Spleen (tissue), 11 donors: ENCODE results near the gene TRAF6. TPM values are rescaled to one million over a fixed set of nuclear protein-coding genes. Genes with fewer than 3 reads are reported as not detected.

Experiments
- DNase-seq: peaks from one replicate; pipeline ENCODE4 v3.0.0-alpha.2; 2020
- H3K27ac ChIP-seq, 8 donors: fragments of 200-600 bp; sonication (generic) in 7 of 8; 1 replicate in 4 of 8; 2 replicates in 4 of 8; pipeline versions ENCODE4 v1.5.0 to v1.8.0; 2016 to 2021; ENCODE audit warnings: inconsistent platforms in 4 of 8, mild to moderate bottlenecking in 4 of 8, moderate library complexity in 1 of 8
- H3K27me3 ChIP-seq, 7 donors: fragments of 200-600 bp; sonication (generic) in 6 of 7; replicated peaks in 1 of 7; 1 replicate in 4 of 7; 2 replicates in 3 of 7; pipeline versions ENCODE4 v1.5.0 to v1.8.0; 2016 to 2021; ENCODE audit warnings: inconsistent platforms in 3 of 7, mild to moderate bottlenecking in 1 of 7
- H3K36me3 ChIP-seq, 6 donors: fragments of 200-600 bp; sonication (generic) in 5 of 6; 1 replicate in 4 of 6; 2 replicates in 2 of 6; pipeline versions ENCODE4 v1.5.0 to v1.8.0; 2016 to 2021; ENCODE audit warnings: inconsistent platforms in 2 of 6
- H3K4me1 ChIP-seq, 6 donors: fragments of 200-600 bp; sonication (generic) in 5 of 6; 1 replicate in 3 of 6; 2 replicates in 3 of 6; pipeline versions ENCODE4 v1.5.0 to v1.8.0; 2016 to 2021; ENCODE audit warnings: inconsistent platforms in 3 of 6
- H3K4me3 ChIP-seq, 8 donors: fragments of 200-600 bp; sonication (generic) in 7 of 8; 1 replicate in 4 of 8; 2 replicates in 4 of 8; pipeline versions ENCODE4 v1.5.0 to v1.8.0; 2016 to 2021; ENCODE audit warnings: inconsistent platforms in 4 of 8, mild to moderate bottlenecking in 4 of 8, moderate library complexity in 2 of 8
- H3K9me3 ChIP-seq, 8 donors: fragments of 200-600 bp; sonication (generic) in 7 of 8; 1 replicate in 4 of 8; 2 replicates in 4 of 8; pipeline versions ENCODE4 v1.5.0 to v1.8.0; 2016 to 2021; ENCODE audit warnings: inconsistent platforms in 4 of 8
- CTCF ChIP-seq, 11 experiments: fragments of 200-600 bp in 7 of 11; fragments of 450-650 bp in 4 of 11; sonication (generic) in 4 of 11; IDR thresholded peaks in 8 of 11; conservative IDR thresholded peaks in 3 of 11; 1 replicate in 7 of 11; 2 replicates in 4 of 11; pipeline versions ENCODE4 v1.4.0 to v1.8.0; 2016 to 2021; ENCODE audit warnings: antibody characterized with exemption in 11 of 11, inconsistent platforms in 4 of 11, mild to moderate bottlenecking in 1 of 11
- POLR2A ChIP-seq, 3 donors: fragments of 450-650 bp; IDR thresholded peaks; one replicate each; pipeline ENCODE4 v1.5.1; 2017; ENCODE audit warnings: antibody characterized with exemption in 3 of 3, mild to moderate bottlenecking in 1 of 3
- POLR2AphosphoS5 ChIP-seq, 3 donors: sonication (generic); formaldehyde crosslinking; IDR thresholded peaks; one replicate each; pipeline ENCODE4 v1.5.1; 2017; ENCODE audit warnings: antibody characterized with exemption in 3 of 3
- WGBS, 5 donors: extraction: QIAGEN DNeasy Blood & Tissue Kit in 3 of 5; methylation state at CpG; one replicate each; pipeline versions ENCODE4 v1.1.5 to v1.1.7; 2013 to 2018; 5-methylcytosine and 5-hydroxymethylcytosine counted together
- intact Hi-C: fragments of 100-400 bp; cut with DNase I; formaldehyde crosslinking; loops from one replicate; pipeline ENCODE4 v1.15.0; 2023; ENCODE audit warnings: low total_unique reads
- polyA plus RNA-seq, 3 donors: library from polyadenylated mRNA; stranded (reverse); fragments of 200-250 nt; gene quantifications; one replicate each; pipeline ENCODE4 v1.2.1, GENCODE V29; 2013
- total RNA-seq, 7 donors: library from RNA; depleted of rRNA in 3 of 7; stranded (reverse); fragments of >200 nt in 3 of 7; fragmentation: NEBNext Ultra II Directional in 4 of 7; extraction: Animal tissue kit (Norgen Biotek cat#: 25700) in 4 of 7; gene quantifications; one replicate each; pipeline versions ENCODE4 v1.1.0 to v1.2.1, GENCODE V29; 2016 to 2021
- donor health status: healthy with polysubstance abuse.
- donor health status: DM: no; HTN: no; CAD: no; lungs with moderate emphysema.
- donor health status: DM: no; HTN: no; CAD: no.
- donor health status: Bipolar disorder and iron deficiency.
- donor health status: healthy.
- donor health status: DM: no; HTN: no; CAD: no.
- donor health status: DM: yes; HTN: yes; CAD: no.

Gene TRAF6
- total and polyA plus RNA-seq, 10 donors = 2.1 to 26.1 (median 19.1) TPM

DNA sequence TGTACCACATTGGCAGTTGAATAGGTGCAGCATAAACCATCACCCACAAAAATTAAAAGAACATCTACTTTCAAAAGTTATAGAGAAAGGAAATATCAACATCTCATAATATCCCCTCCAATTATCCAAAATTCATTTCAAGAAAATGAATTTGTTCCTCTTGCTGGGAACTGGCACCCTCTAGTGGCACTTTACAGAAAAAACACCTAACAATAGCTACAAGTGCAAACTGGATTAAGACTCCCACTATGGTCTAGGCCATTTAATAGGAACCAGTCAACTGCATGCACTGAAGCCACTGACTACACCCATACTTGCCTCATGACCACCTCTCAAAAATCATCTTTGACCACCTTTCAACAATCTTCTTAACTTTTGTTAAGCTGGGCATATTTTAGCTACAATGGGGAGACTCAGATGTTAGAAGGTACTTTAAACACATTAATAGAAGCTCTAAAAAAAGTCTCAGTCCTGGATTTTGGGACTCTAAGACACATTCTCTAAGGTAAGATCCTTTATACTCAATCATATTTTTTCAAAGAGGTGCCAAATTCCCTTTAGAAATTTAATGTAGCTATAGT lies 17.3 kb downstream of the TRAF6 start:
- DNase-seq = no peak
- peaks cover 6 to 18% (median 12%) of the 10 kb centered on the region in 6 donors for H3K4me1 ChIP-seq
- no peak overlapping the region for H3K4me3 ChIP-seq
- intact Hi-C loops = loop anchor here (5.0 kb wide), 1 partner anchor 201 kb away; no protein-coding TSS in a partner anchor
- H3K36me3 ChIP-seq = peaks cover 4 to 97% (median 70%) of the 10 kb centered on the region in 6 donors
- H3K27ac ChIP-seq = no peak overlapping the region
- H3K27me3 ChIP-seq = no peaks in the 10 kb centered on the region
- H3K9me3 ChIP-seq = no peaks in the 10 kb centered on the region
- TF ChIP-seq POLR2A (IDR thresholded peaks at IDR 0.05) (no peak), CTCF (IDR thresholded peaks at IDR 0.05 in 8 of 11, conservative IDR thresholded peaks at IDR 0.05 in 3 of 11) (peak; percentile 47 to 81 (median 73)), POLR2AphosphoS5 (IDR thresholded peaks at IDR 0.05) (no peak)

- Histone ChIP-seq H3K4me3 (no peak overlapping the region), H3K27ac (no peak overlapping the region), H3K36me3 (peaks cover 4 to 91% (median 55%) of the 10 kb centered on the region in 6 donors), H3K4me1 (peaks cover 17 to 44% (median 29%) of the 10 kb centered on the region in 6 donors), H3K9me3 (no peaks in the 10 kb centered on the region), H3K27me3 (no peaks in the 10 kb centered on the region)
- no peak for DNase-seq
- intact Hi-C loops = loop anchor here (5.0 kb wide), 1 partner anchor 198 kb away; no protein-coding TSS in a partner anchor
- WGBS, 5 donors = 91 to 95% (median 94%) methylated on average over 16 of the region's 16 CpGs
- TF ChIP-seq POLR2A (IDR thresholded peaks at IDR 0.05) (no peak), POLR2AphosphoS5 (IDR thresholded peaks at IDR 0.05) (no peak), CTCF (IDR thresholded peaks at IDR 0.05 in 8 of 11, conservative IDR thresholded peaks at IDR 0.05 in 3 of 11) (no peak)
These were observed 19.9 kb downstream of the TRAF6 start for GRCh38 chr11:36490026-36490806.

DNA sequence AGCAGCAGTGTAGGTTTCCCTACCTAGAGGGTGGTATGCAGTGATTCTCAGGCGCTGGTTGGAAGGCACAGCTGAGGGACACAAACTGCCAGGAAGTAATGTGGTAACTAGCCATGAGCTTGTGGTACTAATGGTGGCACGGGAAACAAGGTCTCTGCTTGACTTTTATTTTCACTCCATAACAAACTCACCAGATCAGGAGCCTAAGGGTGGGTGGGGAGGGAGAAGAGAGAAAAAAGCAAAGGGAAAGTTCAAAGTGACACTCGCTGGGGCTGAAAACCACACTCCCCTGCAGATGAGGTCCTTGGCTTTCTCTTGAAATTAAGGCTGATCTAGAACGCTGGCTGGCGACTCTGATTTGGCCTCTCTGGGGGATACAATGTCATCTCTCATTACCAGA lies 22.0 kb downstream of the TRAF6 start:
- Histone ChIP-seq H3K36me3 (peaks cover 4 to 89% (median 46%) of the 10 kb centered on the region in 6 donors), H3K27ac (peak overlapping the region; percentile 51 to 82 (median 71)), H3K9me3 (no peaks in the 10 kb centered on the region), H3K4me1 (peaks cover 17 to 54% (median 32%) of the 10 kb centered on the region in 6 donors), H3K27me3 (no peaks in the 10 kb centered on the region), H3K4me3 (peak overlapping the region in 1 of 8 donors; percentile 7)
- TF ChIP-seq POLR2A (IDR thresholded peaks at IDR 0.05) (no peak), CTCF (IDR thresholded peaks at IDR 0.05 in 8 of 11, conservative IDR thresholded peaks at IDR 0.05 in 3 of 11) (no peak), POLR2AphosphoS5 (IDR thresholded peaks at IDR 0.05) (peak in 1 of 3 donors; percentile 8)
- intact Hi-C loops = no loop called here
- no peak for DNase-seq
- whole genome bisulfite sequencing, 5 donors = 14 to 26% (median 21%) methylated on average over 5 of the region's 5 CpGs

DNA sequence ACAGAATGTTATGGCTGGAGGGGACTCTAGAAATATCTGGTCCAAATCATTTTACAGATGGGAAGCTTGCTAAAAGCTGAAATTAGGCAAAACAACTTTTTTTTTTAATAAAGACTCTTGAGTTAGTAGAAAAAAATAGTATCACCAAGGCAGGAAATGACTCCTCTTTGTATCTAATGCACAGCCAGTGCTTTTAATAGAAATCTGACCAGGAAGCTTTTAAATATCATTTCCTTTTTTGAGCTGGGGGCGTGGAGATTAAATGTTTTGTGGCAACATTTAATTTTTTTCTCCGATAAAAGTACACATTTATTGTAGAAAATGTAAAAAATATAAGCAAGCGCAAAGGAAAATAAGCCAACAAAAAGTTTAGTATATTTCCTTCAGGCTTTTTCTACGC lies 22.5 kb downstream of the TRAF6 start:
- no peak for DNase-seq
- Histone ChIP-seq H3K9me3 (no peaks in the 10 kb centered on the region), H3K27ac (peak overlapping the region; percentile 51 to 82 (median 71)), H3K4me3 (no peak overlapping the region), H3K27me3 (no peaks in the 10 kb centered on the region), H3K36me3 (peaks cover 4 to 87% (median 45%) of the 10 kb centered on the region in 6 donors), H3K4me1 (peaks cover 17 to 54% (median 32%) of the 10 kb centered on the region in 6 donors)
- intact Hi-C loops = no loop called here
- 33 to 42% (median 36%) methylated on average over 4 of the region's 4 CpGs for WGBS, 5 donors
- no peak for TF ChIP-seq POLR2A (IDR thresholded peaks at IDR 0.05)
- TF ChIP-seq CTCF (IDR thresholded peaks at IDR 0.05 in 8 of 11, conservative IDR thresholded peaks at IDR 0.05 in 3 of 11) = no peak
- TF ChIP-seq POLR2AphosphoS5 (IDR thresholded peaks at IDR 0.05) = no peak
